Neural progenitor cell (in vitro differentiated cells): ENCODE data around the gene SLC2A11.

Source experiments
- EZH2phosphoT487 ChIP-seq: fragments of 200-600 bp; sonication (generic); IDR thresholded peaks from 2 replicates; pipeline ENCODE4 v1.6.1; 2017; ENCODE audit warnings: antibody characterized with exemption
- TF ChIP-seq, protein P1 (sequence below): fragments of 200-600 bp; sonication (generic); IDR thresholded peaks from 2 replicates; pipeline ENCODE4 v1.5.1; 2017; ENCODE audit warnings: antibody characterized with exemption, mild to moderate bottlenecking

- no peak for TF ChIP-seq EZH2phosphoT487
- TF ChIP-seq, protein P1, sequence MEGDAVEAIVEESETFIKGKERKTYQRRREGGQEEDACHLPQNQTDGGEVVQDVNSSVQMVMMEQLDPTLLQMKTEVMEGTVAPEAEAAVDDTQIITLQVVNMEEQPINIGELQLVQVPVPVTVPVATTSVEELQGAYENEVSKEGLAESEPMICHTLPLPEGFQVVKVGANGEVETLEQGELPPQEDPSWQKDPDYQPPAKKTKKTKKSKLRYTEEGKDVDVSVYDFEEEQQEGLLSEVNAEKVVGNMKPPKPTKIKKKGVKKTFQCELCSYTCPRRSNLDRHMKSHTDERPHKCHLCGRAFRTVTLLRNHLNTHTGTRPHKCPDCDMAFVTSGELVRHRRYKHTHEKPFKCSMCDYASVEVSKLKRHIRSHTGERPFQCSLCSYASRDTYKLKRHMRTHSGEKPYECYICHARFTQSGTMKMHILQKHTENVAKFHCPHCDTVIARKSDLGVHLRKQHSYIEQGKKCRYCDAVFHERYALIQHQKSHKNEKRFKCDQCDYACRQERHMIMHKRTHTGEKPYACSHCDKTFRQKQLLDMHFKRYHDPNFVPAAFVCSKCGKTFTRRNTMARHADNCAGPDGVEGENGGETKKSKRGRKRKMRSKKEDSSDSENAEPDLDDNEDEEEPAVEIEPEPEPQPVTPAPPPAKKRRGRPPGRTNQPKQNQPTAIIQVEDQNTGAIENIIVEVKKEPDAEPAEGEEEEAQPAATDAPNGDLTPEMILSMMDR, result no peak
Measured at GRCh38 chr22:23896166-23896522, 38.5 kb downstream of the SLC2A11 start.
